Pericardium fibroblast (primary cell): ENCODE results near the gene CEP72. TPM values are rescaled to one million over a fixed set of nuclear protein-coding genes. Genes with fewer than 3 reads are reported as not detected.

Experiments used
- total RNA-seq: library from RNA; depleted of rRNA; stranded (reverse); fragments of >200 nt; gene quantifications from 2 replicates; pipeline ENCODE4 v1.2.3, GENCODE V29; 2015

CEP72 gene, protein sequence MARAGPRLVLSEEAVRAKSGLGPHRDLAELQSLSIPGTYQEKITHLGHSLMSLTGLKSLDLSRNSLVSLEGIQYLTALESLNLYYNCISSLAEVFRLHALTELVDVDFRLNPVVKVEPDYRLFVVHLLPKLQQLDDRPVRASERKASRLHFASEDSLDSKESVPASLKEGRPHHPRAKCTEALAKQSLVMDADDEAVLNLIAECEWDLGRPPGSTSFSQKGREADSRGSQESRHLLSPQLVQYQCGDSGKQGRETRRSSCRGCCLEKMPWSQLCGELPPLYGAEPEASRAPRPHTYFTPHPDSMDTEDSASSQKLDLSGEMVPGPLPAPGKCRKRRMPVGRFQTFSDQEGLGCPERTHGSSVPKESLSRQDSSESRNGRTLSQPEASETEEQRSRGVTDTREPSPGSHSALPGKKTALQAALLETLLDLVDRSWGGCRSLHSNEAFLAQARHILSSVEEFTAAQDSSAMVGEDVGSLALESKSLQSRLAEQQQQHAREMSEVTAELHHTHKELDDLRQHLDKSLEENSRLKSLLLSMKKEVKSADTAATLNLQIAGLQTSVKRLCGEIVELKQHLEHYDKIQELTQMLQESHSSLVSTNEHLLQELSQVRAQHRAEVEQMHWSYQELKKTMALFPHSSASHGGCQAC
- total RNA-seq = 1.2 and 4.3 TPM in 2 replicates

GRCh38 chr5:611731-612486 lies at the start of gene CEP72:
Gene CEP72 (plus strand): TSS chr5:612340. CDS start chr5:612362, 22 bp downstream.

DNA sequence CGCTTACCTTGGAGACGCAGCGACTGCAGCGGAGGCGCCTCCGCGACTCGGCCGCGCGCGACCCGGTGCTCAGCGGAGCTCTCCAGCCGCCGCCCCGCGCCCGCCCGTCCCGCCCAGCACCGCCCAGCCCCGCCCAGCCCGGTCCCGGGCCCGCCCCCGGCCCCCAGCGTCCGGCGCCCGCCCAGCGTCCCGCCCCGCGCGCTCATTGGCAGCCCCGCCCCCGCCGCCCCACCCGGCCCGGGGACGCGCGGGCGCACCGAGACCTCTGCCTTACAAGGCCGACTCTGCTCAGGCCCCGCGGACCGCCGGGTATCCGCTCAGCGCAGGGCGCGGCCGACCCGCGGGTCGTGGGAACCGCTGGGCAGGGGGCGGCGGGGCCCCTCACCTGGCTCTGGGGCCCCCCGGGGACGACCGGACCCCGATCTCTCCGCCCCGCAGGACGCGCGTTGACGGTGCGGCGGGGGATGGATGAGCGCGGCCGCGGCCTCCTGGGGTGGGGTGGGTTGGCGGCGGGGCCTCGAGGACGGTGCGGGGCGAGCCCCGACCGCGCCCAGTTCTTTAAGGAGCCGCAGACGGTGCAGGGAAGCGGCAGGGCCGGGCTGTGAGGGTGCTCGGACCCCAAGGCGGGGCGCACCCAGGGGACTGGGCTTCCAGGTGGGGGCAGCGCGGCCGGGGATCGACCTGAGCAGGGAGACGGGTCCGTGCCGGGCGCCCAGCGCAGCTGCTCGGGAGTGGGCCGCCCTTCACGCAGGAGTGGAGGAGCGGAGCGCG lies 81.3 kb downstream of the CEP72 start, which contains the start of gene TPPP:
TSS of gene TPPP (minus strand) at position 82 of the 771 bp plus-strand sequence. CDS start 15,292 bp downstream, outside the sequence.

Other genes starting within 250 kb of the CEP72 start
- gene EXOC3, start 169.2 kb upstream of the CEP72 start, total RNA-seq = 20.9 and 21.7 TPM in 2 replicates
- 2.2 and 3.2 TPM in 2 replicates for gene SLC9A3, start 87.9 kb upstream of the CEP72 start, total RNA-seq
- 0.17 and 0.35 TPM in 2 replicates for gene TPPP, start 81.0 kb downstream of the CEP72 start, total RNA-seq
- not detected in 2 replicates for gene ZDHHC11B, start 172.4 kb downstream of the CEP72 start, total RNA-seq
- gene ZDHHC11, start 238.6 kb downstream of the CEP72 start, total RNA-seq = 0.47 and 0.85 TPM in 2 replicates